ENCODE results near the gene ZFYVE9.
"Not testable (repeated sequence)": the region's sequence is repeated elsewhere in the genome, so short reads cannot be mapped to it uniquely, and the experiment has no call there.

GRCh38 chr1:52182328-52182727 is 40.4 kb downstream of the ZFYVE9 start:
- TF ChIP-seq E2F5 (CRISPR knock-in tag; conservative IDR thresholded peaks at IDR 0.05); ZNF550 (CRISPR knock-in tag; IDR thresholded peaks at IDR 0.05; ENCODE audit: borderline replicate concordance); POLR2A (IDR thresholded peaks at IDR 0.05; ENCODE audit: insufficient read depth in 1 of 2, low read depth in 2 of 2, low read length in 2 of 2); GABPA (IDR thresholded peaks at IDR 0.05; ENCODE audit: low read depth, low read length); GABPA (CRISPR knock-in tag; IDR thresholded peaks at IDR 0.05; ENCODE audit: low read depth); ELF4 (CRISPR knock-in tag; IDR thresholded peaks at IDR 0.05; ENCODE audit: borderline replicate concordance); TARDBP (CRISPR knock-in tag; IDR thresholded peaks at IDR 0.05); CTCF (CRISPR knock-in tag; IDR thresholded peaks at IDR 0.05); ZBTB8A (CRISPR knock-in tag; IDR thresholded peaks at IDR 0.05; ENCODE audit: borderline replicate concordance, low read depth); ZBTB7A (CRISPR knock-in tag; IDR thresholded peaks at IDR 0.05); ZFP62 (CRISPR knock-in tag; IDR thresholded peaks at IDR 0.05); FOSL1 (CRISPR knock-in tag; IDR thresholded peaks at IDR 0.05; ENCODE audit: borderline replicate concordance); ZNF24 (IDR thresholded peaks at IDR 0.05); POLR2AphosphoS5 (IDR thresholded peaks at IDR 0.05; ENCODE audit: low read depth, low read length): not testable (repeated sequence)

Data from HepG2 (cell line).